Measurements from ENCODE around the gene ZBTB20. TPM values are rescaled to one million over a fixed set of nuclear protein-coding genes. Genes with fewer than 3 reads are reported as not detected.

The ZBTB20 gene
- total and polyA plus RNA-seq, 2 of the 4 experiments (the other 2 are of a cell fraction) = 0.75 to 14.7 TPM

DNA sequence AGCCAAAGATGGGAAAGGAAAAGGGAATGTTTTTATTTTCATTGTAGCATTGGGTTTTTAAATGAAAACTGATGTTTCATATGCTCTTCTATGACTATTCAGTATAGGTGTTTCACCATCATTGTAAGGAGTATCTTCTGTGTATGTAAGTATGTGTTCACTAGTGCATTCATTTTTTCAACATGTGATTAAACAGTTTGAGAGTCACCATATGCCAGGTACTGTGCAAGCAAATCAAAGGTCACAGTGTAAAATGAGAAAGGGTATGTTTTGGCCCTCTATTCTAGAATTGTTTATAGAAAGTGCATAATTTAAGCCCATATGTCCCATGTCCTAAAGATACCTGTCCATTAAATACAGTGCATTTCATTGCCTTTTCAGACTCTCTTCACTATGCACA lies 207.2 kb downstream of the ZBTB20 start:
- no peak overlapping the region for H2AFZ ChIP-seq (replicated peaks; ENCODE audit: low read length, poor library complexity)
- no peak overlapping the region for H4K8ac ChIP-seq (ENCODE audit: low read depth in 2 of 2, low read length in 2 of 2)
- intact Hi-C loops (cut with micrococcal nuclease) (no loop called here), dilution Hi-C loops (cut with HindIII; ENCODE audit: low sequenced_read_pairs, unreplicated experiment) (no loop called here), in situ Hi-C loops (cut with MboI; ENCODE audit: low sequenced_read_pairs) (no loop called here)
- H2AK9ac ChIP-seq (replicated peaks; ENCODE audit: low read depth, low read length, poor library complexity) = no peak overlapping the region
- H3K23ac ChIP-seq (ENCODE audit: low read depth, low read length) = no peak overlapping the region
- TF ChIP-seq, protein P1, sequence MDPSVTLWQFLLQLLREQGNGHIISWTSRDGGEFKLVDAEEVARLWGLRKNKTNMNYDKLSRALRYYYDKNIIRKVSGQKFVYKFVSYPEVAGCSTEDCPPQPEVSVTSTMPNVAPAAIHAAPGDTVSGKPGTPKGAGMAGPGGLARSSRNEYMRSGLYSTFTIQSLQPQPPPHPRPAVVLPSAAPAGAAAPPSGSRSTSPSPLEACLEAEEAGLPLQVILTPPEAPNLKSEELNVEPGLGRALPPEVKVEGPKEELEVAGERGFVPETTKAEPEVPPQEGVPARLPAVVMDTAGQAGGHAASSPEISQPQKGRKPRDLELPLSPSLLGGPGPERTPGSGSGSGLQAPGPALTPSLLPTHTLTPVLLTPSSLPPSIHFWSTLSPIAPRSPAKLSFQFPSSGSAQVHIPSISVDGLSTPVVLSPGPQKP (IDR thresholded peaks at IDR 0.05; ENCODE audit: borderline replicate concordance, low read depth, low read length) = no peak
- TF ChIP-seq MAFK (IDR thresholded peaks at IDR 0.05; ENCODE audit: low read depth, low read length) = no peak
- no peak for TF ChIP-seq RFX5 (IDR thresholded peaks at IDR 0.05; ENCODE audit: low read depth, low read length)
- TF ChIP-seq RAD21 (IDR thresholded peaks at IDR 0.05; ENCODE audit: low read length) = no peak
- no peak for TF ChIP-seq NFE2L2 (IDR thresholded peaks at IDR 0.05; ENCODE audit: low read depth, low read length)
- no peak for TF ChIP-seq SMC3 (IDR thresholded peaks at IDR 0.05; ENCODE audit: low read depth, low read length)
- no peak for TF ChIP-seq CHD1 (IDR thresholded peaks at IDR 0.05; ENCODE audit: low read depth, low read length)
- TF ChIP-seq, protein P2, sequence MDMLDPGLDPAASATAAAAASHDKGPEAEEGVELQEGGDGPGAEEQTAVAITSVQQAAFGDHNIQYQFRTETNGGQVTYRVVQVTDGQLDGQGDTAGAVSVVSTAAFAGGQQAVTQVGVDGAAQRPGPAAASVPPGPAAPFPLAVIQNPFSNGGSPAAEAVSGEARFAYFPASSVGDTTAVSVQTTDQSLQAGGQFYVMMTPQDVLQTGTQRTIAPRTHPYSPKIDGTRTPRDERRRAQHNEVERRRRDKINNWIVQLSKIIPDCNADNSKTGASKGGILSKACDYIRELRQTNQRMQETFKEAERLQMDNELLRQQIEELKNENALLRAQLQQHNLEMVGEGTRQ (IDR thresholded peaks at IDR 0.05; ENCODE audit: low read depth, low read length) = no peak
- no peak for TF ChIP-seq RCOR1 (IDR thresholded peaks at IDR 0.05; ENCODE audit: insufficient replicate concordance, low read length)
- no peak for TF ChIP-seq CEBPB (IDR thresholded peaks at IDR 0.05; ENCODE audit: low read depth, low read length)
- no peak for TF ChIP-seq MAZ (IDR thresholded peaks at IDR 0.05; ENCODE audit: borderline replicate concordance, low read depth, low read length)
- TF ChIP-seq, protein P3, sequence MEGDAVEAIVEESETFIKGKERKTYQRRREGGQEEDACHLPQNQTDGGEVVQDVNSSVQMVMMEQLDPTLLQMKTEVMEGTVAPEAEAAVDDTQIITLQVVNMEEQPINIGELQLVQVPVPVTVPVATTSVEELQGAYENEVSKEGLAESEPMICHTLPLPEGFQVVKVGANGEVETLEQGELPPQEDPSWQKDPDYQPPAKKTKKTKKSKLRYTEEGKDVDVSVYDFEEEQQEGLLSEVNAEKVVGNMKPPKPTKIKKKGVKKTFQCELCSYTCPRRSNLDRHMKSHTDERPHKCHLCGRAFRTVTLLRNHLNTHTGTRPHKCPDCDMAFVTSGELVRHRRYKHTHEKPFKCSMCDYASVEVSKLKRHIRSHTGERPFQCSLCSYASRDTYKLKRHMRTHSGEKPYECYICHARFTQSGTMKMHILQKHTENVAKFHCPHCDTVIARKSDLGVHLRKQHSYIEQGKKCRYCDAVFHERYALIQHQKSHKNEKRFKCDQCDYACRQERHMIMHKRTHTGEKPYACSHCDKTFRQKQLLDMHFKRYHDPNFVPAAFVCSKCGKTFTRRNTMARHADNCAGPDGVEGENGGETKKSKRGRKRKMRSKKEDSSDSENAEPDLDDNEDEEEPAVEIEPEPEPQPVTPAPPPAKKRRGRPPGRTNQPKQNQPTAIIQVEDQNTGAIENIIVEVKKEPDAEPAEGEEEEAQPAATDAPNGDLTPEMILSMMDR (conservative IDR thresholded peaks at IDR 0.05; ENCODE audit: low read depth, low read length) = no peak
- no peak for TF ChIP-seq POLR2A (IDR thresholded peaks at IDR 0.05; ENCODE audit: low read depth, low read length)
- no peak overlapping the region for H3K9ac ChIP-seq (ENCODE audit: low read depth, low read length)
- no peak overlapping the region for H3K18ac ChIP-seq (ENCODE audit: low read depth, low read length)
- DNase-seq (no peak), ATAC-seq (ENCODE audit: low read depth) (no peak)
- no peak overlapping the region for H3K14ac ChIP-seq (replicated peaks; ENCODE audit: low read depth, low read length)
- no peak overlapping the region for H2BK5ac ChIP-seq (ENCODE audit: low read depth, low read length, poor library complexity, severe bottlenecking)
- no peaks in the 10 kb centered on the region for H3K79me1 ChIP-seq (ENCODE audit: low read depth in 1 of 2, low read length in 2 of 2)
- no peak overlapping the region for H3K4me2 ChIP-seq (ENCODE audit: low read depth, low read length)
- no peak overlapping the region for H3K4me3 ChIP-seq (ENCODE audit: insufficient read depth, low read depth, low read length)
- no peaks in the 10 kb centered on the region for H3K4me1 ChIP-seq (ENCODE audit: control insufficient read depth, insufficient read depth, low read length)
- no peaks in the 10 kb centered on the region for H3K9me3 ChIP-seq (ENCODE audit: control insufficient read depth, insufficient read depth, low read length)
- no peak overlapping the region for H2AK5ac ChIP-seq (ENCODE audit: low read depth, low read length)
- H4K5ac ChIP-seq (ENCODE audit: low read depth, low read length) = no peak overlapping the region
- CTCF ChIA-PET = no interaction called here
- no peak overlapping the region for H3K56ac ChIP-seq (ENCODE audit: extremely low read depth, insufficient read depth, low read length)
- BruUV-seq (replicated peaks) = no TSS peak
- no peaks in the 10 kb centered on the region for H3K36me3 ChIP-seq (ENCODE audit: control insufficient read depth, insufficient read depth, low read length)
- no peaks in the 10 kb centered on the region for H3K9me1 ChIP-seq (ENCODE audit: insufficient read depth, low read length)
- POLR2A ChIA-PET (ENCODE audit: unreplicated experiment) = no interaction called here
- no peak overlapping the region for H2BK20ac ChIP-seq (ENCODE audit: low read depth, low read length)
- no peak overlapping the region for H2BK15ac ChIP-seq (ENCODE audit: low read depth, low read length)
- H4K91ac ChIP-seq (ENCODE audit: insufficient read depth, low read depth, low read length) = no peak overlapping the region
- H2BK120ac ChIP-seq (ENCODE audit: low read depth, low read length) = no peak overlapping the region
- H3K27ac ChIP-seq (ENCODE audit: insufficient read depth, low read length) = no peak overlapping the region
- no peaks in the 10 kb centered on the region for H4K20me1 ChIP-seq (ENCODE audit: insufficient read depth, low read length)
- no peak overlapping the region for H3K4ac ChIP-seq (ENCODE audit: low read depth, low read length)
- H3K27me3 ChIP-seq (ENCODE audit: control insufficient read depth, insufficient read depth, low read length) = no peaks in the 10 kb centered on the region

Data from IMR-90 (cell line).